Ishikawa (cell line): ENCODE measurements around the gene IQSEC3.

ENCODE experiments used
- CEBPB ChIP-seq: IDR thresholded peaks from 2 replicates; pipeline ENCODE4 v1.6.1; 2012
- CREB1 ChIP-seq: IDR thresholded peaks from 2 replicates; pipeline ENCODE4 v1.6.1; 2012; ENCODE audit warnings: low read depth
- EGR1 ChIP-seq: IDR thresholded peaks from 2 replicates; pipeline ENCODE4 v1.6.1; 2012
- EP300 ChIP-seq: IDR thresholded peaks from 2 replicates; pipeline ENCODE4 v1.6.1; 2012; ENCODE audit warnings: borderline replicate concordance
- FOXM1 ChIP-seq: IDR thresholded peaks from 2 replicates; pipeline ENCODE4 v1.6.1; 2012; ENCODE audit warnings: low read depth, borderline replicate concordance
- MAX ChIP-seq: IDR thresholded peaks from 2 replicates; pipeline ENCODE4 v1.6.1; 2012
- NFIC ChIP-seq: IDR thresholded peaks from 2 replicates; pipeline ENCODE4 v1.6.1; 2012
- RAD21 ChIP-seq: IDR thresholded peaks from 2 replicates; pipeline ENCODE4 v1.6.1; 2012; ENCODE audit warnings: low read depth
- TAF1 ChIP-seq: IDR thresholded peaks from 2 replicates; pipeline ENCODE4 v1.6.1; 2012; ENCODE audit warnings: low read depth, mild to moderate bottlenecking
- TCF12 ChIP-seq: IDR thresholded peaks from 2 replicates; pipeline ENCODE4 v1.6.1; 2012; ENCODE audit warnings: low read depth
- TEAD4 ChIP-seq: IDR thresholded peaks from 2 replicates; pipeline ENCODE4 v1.6.1; 2012
- YY1 ChIP-seq: IDR thresholded peaks from 2 replicates; pipeline ENCODE4 v1.6.1; 2012; ENCODE audit warnings: low read depth
- ZBTB7A ChIP-seq: IDR thresholded peaks from 2 replicates; pipeline ENCODE4 v1.6.1; 2012; ENCODE audit warnings: low read depth
- TF ChIP-seq, protein P1 (sequence below): IDR thresholded peaks from 2 replicates; pipeline ENCODE4 v1.6.1; 2012; ENCODE audit warnings: low read depth, mild to moderate bottlenecking
- TF ChIP-seq, protein P2 (sequence below): IDR thresholded peaks from 2 replicates; pipeline ENCODE4 v1.6.1; 2012

The IQSEC3 gene

DNA sequence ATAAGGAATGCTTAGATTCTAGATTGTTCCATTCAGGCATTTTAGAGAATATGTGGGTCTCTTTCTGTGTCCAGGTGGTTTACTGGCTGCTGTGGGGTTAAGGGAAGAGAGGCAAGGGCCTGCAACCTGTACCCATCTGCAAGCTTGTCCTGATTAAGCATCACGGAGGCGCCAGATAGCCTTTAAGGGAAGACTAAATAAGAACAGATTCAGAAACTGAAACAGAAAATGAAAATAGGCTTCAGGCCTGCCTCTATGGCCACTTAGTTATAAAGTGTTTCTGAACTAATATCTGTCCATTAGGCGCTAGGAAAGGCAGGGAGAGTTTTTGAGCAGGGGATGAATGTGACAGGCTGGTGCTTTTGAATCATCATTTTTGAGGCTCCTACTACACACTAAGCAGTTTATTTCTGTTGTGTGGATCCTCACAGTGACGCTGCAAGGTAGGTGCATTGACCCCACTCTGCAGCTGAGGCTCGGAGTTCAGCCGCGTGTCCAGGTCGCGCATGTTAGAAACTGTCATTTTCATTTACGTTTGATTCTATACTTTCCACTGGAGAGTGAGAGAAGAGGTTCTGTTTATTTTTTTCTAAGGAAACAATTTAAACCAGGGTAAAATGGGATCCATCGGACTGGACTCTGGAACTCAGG, 100.0 kb downstream of the IQSEC3 start:
- TF ChIP-seq TEAD4 = no peak

DNA sequence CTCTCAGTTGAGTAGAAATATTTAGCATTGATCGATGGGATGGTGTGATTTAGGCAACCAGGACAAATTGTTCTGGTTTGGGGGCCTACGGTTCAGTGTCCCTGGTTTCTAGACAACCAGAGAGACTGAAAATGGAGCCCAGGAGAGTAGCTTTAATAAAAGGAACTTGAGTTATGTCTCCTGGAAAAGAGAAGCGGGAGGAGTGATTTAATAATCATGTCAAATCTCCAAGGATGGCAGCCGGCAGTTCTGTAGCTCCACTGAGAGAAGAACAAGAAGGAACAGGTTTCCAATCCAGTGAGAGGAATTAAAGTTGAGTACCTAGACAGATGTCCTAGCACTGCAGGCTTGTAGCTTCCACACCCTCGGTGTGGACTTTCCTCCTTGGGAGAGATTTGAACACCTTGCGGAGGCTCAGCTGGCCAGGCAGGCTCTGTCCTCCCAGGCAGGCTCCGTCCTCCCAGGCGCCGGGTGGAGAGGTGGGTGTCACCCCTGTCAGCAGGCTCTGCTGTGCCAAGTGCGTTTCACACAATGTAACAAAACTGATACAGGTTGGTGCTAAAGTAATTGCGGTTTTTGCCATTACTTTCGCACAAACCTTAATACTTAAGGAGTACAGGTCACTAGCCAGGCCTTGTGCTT, 101.5 kb downstream of the IQSEC3 start:
- TF ChIP-seq, protein P1, sequence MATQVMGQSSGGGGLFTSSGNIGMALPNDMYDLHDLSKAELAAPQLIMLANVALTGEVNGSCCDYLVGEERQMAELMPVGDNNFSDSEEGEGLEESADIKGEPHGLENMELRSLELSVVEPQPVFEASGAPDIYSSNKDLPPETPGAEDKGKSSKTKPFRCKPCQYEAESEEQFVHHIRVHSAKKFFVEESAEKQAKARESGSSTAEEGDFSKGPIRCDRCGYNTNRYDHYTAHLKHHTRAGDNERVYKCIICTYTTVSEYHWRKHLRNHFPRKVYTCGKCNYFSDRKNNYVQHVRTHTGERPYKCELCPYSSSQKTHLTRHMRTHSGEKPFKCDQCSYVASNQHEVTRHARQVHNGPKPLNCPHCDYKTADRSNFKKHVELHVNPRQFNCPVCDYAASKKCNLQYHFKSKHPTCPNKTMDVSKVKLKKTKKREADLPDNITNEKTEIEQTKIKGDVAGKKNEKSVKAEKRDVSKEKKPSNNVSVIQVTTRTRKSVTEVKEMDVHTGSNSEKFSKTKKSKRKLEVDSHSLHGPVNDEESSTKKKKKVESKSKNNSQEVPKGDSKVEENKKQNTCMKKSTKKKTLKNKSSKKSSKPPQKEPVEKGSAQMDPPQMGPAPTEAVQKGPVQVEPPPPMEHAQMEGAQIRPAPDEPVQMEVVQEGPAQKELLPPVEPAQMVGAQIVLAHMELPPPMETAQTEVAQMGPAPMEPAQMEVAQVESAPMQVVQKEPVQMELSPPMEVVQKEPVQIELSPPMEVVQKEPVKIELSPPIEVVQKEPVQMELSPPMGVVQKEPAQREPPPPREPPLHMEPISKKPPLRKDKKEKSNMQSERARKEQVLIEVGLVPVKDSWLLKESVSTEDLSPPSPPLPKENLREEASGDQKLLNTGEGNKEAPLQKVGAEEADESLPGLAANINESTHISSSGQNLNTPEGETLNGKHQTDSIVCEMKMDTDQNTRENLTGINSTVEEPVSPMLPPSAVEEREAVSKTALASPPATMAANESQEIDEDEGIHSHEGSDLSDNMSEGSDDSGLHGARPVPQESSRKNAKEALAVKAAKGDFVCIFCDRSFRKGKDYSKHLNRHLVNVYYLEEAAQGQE = no peak
- no peak for TF ChIP-seq NFIC
- no peak for TF ChIP-seq CREB1
- no peak for TF ChIP-seq TAF1
- no peak for TF ChIP-seq RAD21
- TF ChIP-seq FOXM1 = no peak
- TF ChIP-seq EGR1 = no peak
- TF ChIP-seq CEBPB = no peak
- TF ChIP-seq YY1 = no peak
- TF ChIP-seq ZBTB7A = no peak
- no peak for TF ChIP-seq TCF12
- TF ChIP-seq EP300 = no peak
- TF ChIP-seq MAX = no peak
- TF ChIP-seq, protein P2, sequence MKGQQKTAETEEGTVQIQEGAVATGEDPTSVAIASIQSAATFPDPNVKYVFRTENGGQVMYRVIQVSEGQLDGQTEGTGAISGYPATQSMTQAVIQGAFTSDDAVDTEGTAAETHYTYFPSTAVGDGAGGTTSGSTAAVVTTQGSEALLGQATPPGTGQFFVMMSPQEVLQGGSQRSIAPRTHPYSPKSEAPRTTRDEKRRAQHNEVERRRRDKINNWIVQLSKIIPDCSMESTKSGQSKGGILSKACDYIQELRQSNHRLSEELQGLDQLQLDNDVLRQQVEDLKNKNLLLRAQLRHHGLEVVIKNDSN = no peak
- no peak for TF ChIP-seq TEAD4

GRCh38 chr12:168763-169525, 102.4 kb downstream of the IQSEC3 start:
- TF ChIP-seq CEBPB (no peak), CREB1 (no peak)
- TF ChIP-seq, protein P1 = no peak
- TF ChIP-seq, protein P2 = no peak

DNA sequence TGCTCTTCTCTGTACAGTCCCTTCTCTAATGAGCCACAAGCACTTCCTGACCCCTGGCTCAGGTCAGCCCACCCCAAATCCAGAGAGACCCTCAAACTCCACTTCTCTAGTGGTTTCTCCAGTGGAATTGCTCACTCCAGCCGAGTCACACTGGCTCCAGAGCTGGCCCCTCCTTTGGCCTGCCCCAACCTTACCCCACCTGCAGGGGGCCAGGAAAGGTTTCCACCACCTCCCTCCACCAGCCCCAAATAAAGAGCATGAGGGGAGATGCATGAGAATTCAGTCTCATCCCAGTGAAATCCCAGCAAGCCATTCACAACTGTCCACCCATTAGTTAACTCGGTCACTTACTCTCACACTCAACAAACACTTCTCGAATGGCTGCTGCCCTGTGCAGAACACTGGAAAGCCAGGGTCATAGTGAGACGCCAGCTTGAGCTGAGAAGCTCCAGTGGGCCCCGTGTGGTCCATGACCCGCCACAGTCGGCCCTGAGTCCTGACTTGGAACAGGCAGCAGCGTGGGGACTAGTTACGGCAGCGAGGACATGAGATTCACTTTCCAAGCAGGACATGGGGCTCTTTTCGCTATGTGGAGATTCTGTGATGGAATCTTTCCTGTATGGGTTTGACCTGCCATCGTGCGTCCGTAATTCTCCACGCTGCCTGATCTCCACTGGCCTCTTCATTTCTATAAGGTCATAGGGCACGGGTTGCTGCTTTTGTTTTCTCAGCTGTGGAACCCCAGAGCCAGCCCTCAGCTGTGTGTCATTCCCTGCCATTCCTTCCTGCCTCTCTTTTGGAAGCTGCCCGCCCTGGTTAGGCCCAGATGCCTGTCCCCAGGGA, 103.2 kb downstream of the IQSEC3 start:
- no peak for TF ChIP-seq RAD21
- no peak for TF ChIP-seq TCF12
- TF ChIP-seq FOXM1 = no peak
- no peak for TF ChIP-seq CREB1
- no peak for TF ChIP-seq EP300
- no peak for TF ChIP-seq TAF1
- TF ChIP-seq YY1 = no peak
- no peak for TF ChIP-seq NFIC
- no peak for TF ChIP-seq EGR1
- TF ChIP-seq, protein P2 = no peak
- no peak for TF ChIP-seq ZBTB7A
